PC-3 (cell line): ENCODE results near the gene UTS2. TPM values are rescaled to one million over a fixed set of nuclear protein-coding genes. Genes with fewer than 3 reads are reported as not detected.

Experiments
- total RNA-seq: library from RNA; depleted of rRNA; stranded (reverse); fragments of >200 nt; gene quantifications from 2 replicates; pipeline ENCODE4 v1.2.3, GENCODE V29; 2014; rRNA removed

The UTS2 gene
- total RNA-seq, 1 experiment from 2014 or later = not detected

Other genes starting within 250 kb of the UTS2 start
- 64.2 and 67.2 TPM in 2 replicates for gene VAMP3, start 81.8 kb downstream of the UTS2 start, total RNA-seq
- gene PER3, start 68.8 kb downstream of the UTS2 start, total RNA-seq = 4.3 and 5.4 TPM in 2 replicates
- gene TNFRSF9, start 87.8 kb upstream of the UTS2 start, total RNA-seq = 0.04 and 0.06 TPM in 2 replicates
- gene PARK7, start 108.6 kb upstream of the UTS2 start, total RNA-seq = 316 and 333 TPM in 2 replicates
- gene ERRFI1, start 173.2 kb upstream of the UTS2 start, total RNA-seq = 218 and 227 TPM in 2 replicates